ENCODE results near the gene AP2S1.
"Not testable (repeated sequence)": the region's sequence is repeated elsewhere in the genome, so short reads cannot be mapped to it uniquely, and the experiment has no call there.

Gene AP2S1

GRCh38 chr19:46850228-46851203 is at the start of gene AP2S1:
Gene AP2S1 (minus strand): TSS chr19:46850846. CDS start chr19:46850766, 80 bp downstream.
- DNase-seq, result peak; percentile 99

GRCh38 chr19:46900341-46900740 is 49.7 kb upstream of the AP2S1 start:
- DNase-seq, result no peak

GRCh38 chr19:46898731-46899130 is 48.1 kb upstream of the AP2S1 start:
- DNase-seq, result no peak

GRCh38 chr19:46896076-46896794 is 45.6 kb upstream of the AP2S1 start:
- DNase-seq, result no peak

- DNase-seq, result no peak
Measured at GRCh38 chr19:46892252-46893179, 41.9 kb upstream of the AP2S1 start.

GRCh38 chr19:46890423-46891170 is 40.0 kb upstream of the AP2S1 start:
- no peak for DNase-seq

- no peak for DNase-seq
Measured at GRCh38 chr19:46887240-46887782, 36.7 kb upstream of the AP2S1 start.

GRCh38 chr19:46886546-46887239 is 36.0 kb upstream of the AP2S1 start:
- no peak for DNase-seq

- no peak for DNase-seq
Measured at GRCh38 chr19:46885411-46885810, 34.8 kb upstream of the AP2S1 start.

- not testable (repeated sequence) for DNase-seq
Measured at GRCh38 chr19:46882751-46883150, 32.1 kb upstream of the AP2S1 start.

- no peak for DNase-seq
Measured at GRCh38 chr19:46882034-46882433, 31.4 kb upstream of the AP2S1 start.

GRCh38 chr19:46881092-46881491 is 30.4 kb upstream of the AP2S1 start:
- no peak for DNase-seq

GRCh38 chr19:46880431-46880830 is 29.8 kb upstream of the AP2S1 start:
- no peak for DNase-seq

- DNase-seq, result no peak
Measured at GRCh38 chr19:46878613-46879375, 28.1 kb upstream of the AP2S1 start.

GRCh38 chr19:46875657-46876056 is 25.0 kb upstream of the AP2S1 start:
- DNase-seq, result no peak

GRCh38 chr19:46875234-46875633 is 24.6 kb upstream of the AP2S1 start:
- DNase-seq, result no peak

GRCh38 chr19:46872967-46873366 is 22.3 kb upstream of the AP2S1 start:
- no peak for DNase-seq

GRCh38 chr19:46871173-46871572 is 20.5 kb upstream of the AP2S1 start:
- DNase-seq, result not testable (repeated sequence)

- no peak for DNase-seq
Measured at GRCh38 chr19:46868025-46868802, 17.6 kb upstream of the AP2S1 start.
